Measurements from ENCODE around the gene GLIPR1L2. TPM values are rescaled to one million over a fixed set of nuclear protein-coding genes. Genes with fewer than 3 reads are reported as not detected.
A peak's percentile ranks its signal among the peaks of the same experiment; 100 is the strongest.

Gene GLIPR1L2
- total and polyA plus RNA-seq, 8 donors = 0.46 to 0.93 (median 0.78) TPM; not detected in 5

- Histone ChIP-seq H3K9me3 (no peaks in the 10 kb centered on the region), H3K4me1 (peaks cover 13 to 29% (median 18%) of the 10 kb centered on the region in 4 donors), H3K4me3 (peak overlapping the region in 1 of 4 donors; percentile 57), H3K27ac (peak overlapping the region in 4 of 5 donors; percentile 87 to 95 (median 90)), H3K36me3 (no peaks in the 10 kb centered on the region), H3K27me3 (no peaks in the 10 kb centered on the region)
- TF ChIP-seq POLR2AphosphoS5 (IDR thresholded peaks at IDR 0.05) (no peak), CTCF (IDR thresholded peaks at IDR 0.05) (no peak), POLR2A (IDR thresholded peaks at IDR 0.05) (no peak), EP300 (IDR thresholded peaks at IDR 0.05) (no peak)
- 88 to 95% (median 92%) methylated on average over 1 of the region's 1 CpG for WGBS, 5 donors
- DNase-seq = no peak
- intact Hi-C loops (cut with DNase I; ENCODE audit: low total_unique reads) = no loop called here
Measured at GRCh38 chr12:75389061-75389460, 1.8 kb upstream of the GLIPR1L2 start.

- Histone ChIP-seq H3K4me1 (peaks cover 13 to 29% (median 18%) of the 10 kb centered on the region in 4 donors), H3K27me3 (no peaks in the 10 kb centered on the region), H3K9me3 (no peaks in the 10 kb centered on the region), H3K27ac (peak overlapping the region in 4 of 5 donors; percentile 87 to 95 (median 90)), H3K4me3 (peak overlapping the region; percentile 8 to 60 (median 52)), H3K36me3 (no peaks in the 10 kb centered on the region)
- no peak for DNase-seq
- 19 to 41% (median 24%) methylated on average over 1 of the region's 1 CpG for WGBS, 5 donors
- no peak for TF ChIP-seq EP300 (IDR thresholded peaks at IDR 0.05)
- TF ChIP-seq CTCF (IDR thresholded peaks at IDR 0.05) = no peak
- TF ChIP-seq POLR2AphosphoS5 (IDR thresholded peaks at IDR 0.05) = no peak
- no peak for TF ChIP-seq POLR2A (IDR thresholded peaks at IDR 0.05)
- intact Hi-C loops (cut with DNase I; ENCODE audit: low total_unique reads) = no loop called here
Measured at GRCh38 chr12:75389706-75390105, 1.2 kb upstream of the GLIPR1L2 start.

DNA sequence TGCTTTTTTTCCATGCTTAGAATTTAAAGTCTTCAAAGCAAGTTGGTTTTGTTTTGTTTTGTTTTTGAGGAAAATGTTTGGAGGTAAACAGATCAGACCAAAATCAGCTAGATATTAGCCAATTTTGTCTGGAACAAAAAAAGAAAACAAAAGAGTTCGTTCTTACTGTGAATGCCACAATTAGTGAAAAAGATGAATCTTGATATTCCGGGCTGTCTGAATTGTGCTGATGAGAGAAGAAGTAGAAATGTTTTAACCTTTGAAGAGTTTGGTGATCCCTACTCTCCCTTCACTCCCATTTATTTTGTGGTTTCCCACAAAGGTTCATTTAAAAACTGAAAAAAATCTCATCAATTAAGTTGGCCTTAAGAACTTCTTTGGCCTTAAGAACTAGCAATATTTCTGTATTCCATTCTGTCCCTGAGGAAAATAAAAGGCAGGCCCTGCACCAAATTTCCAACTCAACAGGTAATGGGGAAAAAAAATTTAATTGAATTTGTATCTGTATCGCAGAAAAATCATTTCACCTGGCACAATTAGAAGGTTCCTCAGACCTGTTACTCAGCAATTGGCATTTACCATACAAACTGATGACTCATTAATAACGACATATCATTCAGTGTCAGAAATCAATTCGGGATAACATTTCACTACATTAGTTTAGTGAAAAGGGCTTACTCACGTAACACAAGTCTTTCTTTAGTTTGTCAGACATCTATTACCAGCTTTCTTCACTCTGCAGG, 562 bp upstream of the GLIPR1L2 start:
- Histone ChIP-seq H3K27ac (peak overlapping the region in 4 of 5 donors; percentile 87 to 95 (median 90)), H3K27me3 (no peaks in the 10 kb centered on the region), H3K4me3 (peak overlapping the region; percentile 47 to 60 (median 58)), H3K9me3 (no peaks in the 10 kb centered on the region), H3K36me3 (no peaks in the 10 kb centered on the region), H3K4me1 (peaks cover 13 to 29% (median 18%) of the 10 kb centered on the region in 4 donors)
- intact Hi-C loops (cut with DNase I; ENCODE audit: low total_unique reads) = no loop called here
- TF ChIP-seq EP300 (IDR thresholded peaks at IDR 0.05) (no peak), POLR2AphosphoS5 (IDR thresholded peaks at IDR 0.05) (no peak), POLR2A (IDR thresholded peaks at IDR 0.05) (no peak), CTCF (IDR thresholded peaks at IDR 0.05) (no peak)
- 28 to 36% (median 33%) methylated on average over 6 of the region's 6 CpGs for WGBS, 5 donors
- no peak for DNase-seq

- Histone ChIP-seq H3K36me3 (no peaks in the 10 kb centered on the region), H3K27me3 (no peaks in the 10 kb centered on the region), H3K4me1 (no peaks in the 10 kb centered on the region), H3K4me3 (no peak overlapping the region), H3K27ac (no peak overlapping the region), H3K9me3 (no peaks in the 10 kb centered on the region)
- intact Hi-C loops (cut with DNase I; ENCODE audit: low total_unique reads) = no loop called here
- WGBS, 5 donors = 71 to 90% (median 83%) methylated on average over 1 of the region's 1 CpG
- TF ChIP-seq POLR2A (IDR thresholded peaks at IDR 0.05) = no peak
- TF ChIP-seq POLR2AphosphoS5 (IDR thresholded peaks at IDR 0.05) = no peak
- TF ChIP-seq CTCF (IDR thresholded peaks at IDR 0.05) = no peak
- TF ChIP-seq EP300 (IDR thresholded peaks at IDR 0.05) = no peak
- DNase-seq = no peak
Measured at GRCh38 chr12:75404231-75404630, 13.3 kb downstream of the GLIPR1L2 start.
